GM19324 (cell line): ENCODE data around the gene SURF1.
"Not testable (repeated sequence)": the region's sequence is repeated elsewhere in the genome, so short reads cannot be mapped to it uniquely, and the experiment has no call there.

Experiments used
- ATAC-seq: cut with Tn5 transposase; IDR thresholded peaks from one replicate; pipeline ENCODE4 v1.9.1; 2021; ENCODE audit warnings: mild to moderate bottlenecking, moderate library complexity; ENCODE audit not compliant: unreplicated experiment, low FRiP score

SURF1 gene

GRCh38 chr9:133327834-133328484 is 28.3 kb downstream of the SURF1 start:
- no peak for ATAC-seq

- not testable (repeated sequence) for ATAC-seq
Observed at GRCh38 chr9:133327021-133327420, 29.3 kb downstream of the SURF1 start.

GRCh38 chr9:133323991-133324703 is 32.1 kb downstream of the SURF1 start:
- no peak for ATAC-seq

- ATAC-seq, result no peak
Observed at GRCh38 chr9:133323211-133323610, 33.1 kb downstream of the SURF1 start.

GRCh38 chr9:133322701-133323100 is 33.6 kb downstream of the SURF1 start:
- ATAC-seq, result no peak

GRCh38 chr9:133321411-133321935 is 34.8 kb downstream of the SURF1 start:
- no peak for ATAC-seq

- ATAC-seq, result no peak
Observed at GRCh38 chr9:133320421-133320881, 35.8 kb downstream of the SURF1 start.

GRCh38 chr9:133317551-133317950 is 38.7 kb downstream of the SURF1 start:
- not testable (repeated sequence) for ATAC-seq

- no peak for ATAC-seq
Observed at GRCh38 chr9:133315997-133316396, 40.3 kb downstream of the SURF1 start.

GRCh38 chr9:133309608-133310007 is 46.7 kb downstream of the SURF1 start:
- ATAC-seq, result no peak

- no peak for ATAC-seq
Observed at GRCh38 chr9:133307301-133307700, 49.0 kb downstream of the SURF1 start.

- ATAC-seq, result no peak
Observed at GRCh38 chr9:133306242-133307204, 49.8 kb downstream of the SURF1 start.

GRCh38 chr9:133305731-133306130 is 50.6 kb downstream of the SURF1 start:
- no peak for ATAC-seq

GRCh38 chr9:133304477-133305377 is 51.6 kb downstream of the SURF1 start:
- ATAC-seq, result no peak

- ATAC-seq, result no peak
Observed at GRCh38 chr9:133304158-133304470, 52.2 kb downstream of the SURF1 start.

GRCh38 chr9:133303266-133304157 is 52.8 kb downstream of the SURF1 start:
- ATAC-seq, result no peak
